Mesendoderm (in vitro differentiated cells): ENCODE results near the gene RUNX2.
"Not testable (repeated sequence)": the region's sequence is repeated elsewhere in the genome, so short reads cannot be mapped to it uniquely, and the experiment has no call there.

Experiments used
- DNase-seq: peaks from one replicate; pipeline ENCODE4 v3.0.0; 2013
- H2AK5ac ChIP-seq: 2 replicates; pipeline ENCODE4 v1.6.1; 2013; ENCODE audit warnings: low read length, inconsistent platforms
- H2BK120ac ChIP-seq: 2 replicates; pipeline ENCODE4 v1.6.1; 2013; ENCODE audit warnings: low read depth, mild to moderate bottlenecking, low read length, moderate library complexity, mixed read lengths
- H2BK15ac ChIP-seq: replicated peaks from 2 replicates; pipeline ENCODE4 v1.6.1; 2013; ENCODE audit warnings: low read depth, mild to moderate bottlenecking, moderate library complexity
- H2BK5ac ChIP-seq: 2 replicates; pipeline ENCODE4 v1.6.1; 2013; ENCODE audit warnings: low read length, inconsistent platforms
- H3K18ac ChIP-seq: 2 replicates; pipeline ENCODE4 v1.6.1; 2013; ENCODE audit warnings: mild to moderate bottlenecking, low read length, mixed read lengths
- H3K23ac ChIP-seq: one replicate; pipeline ENCODE4 v1.6.1; 2013; ENCODE audit warnings: low read length
- H3K27ac ChIP-seq: 2 replicates; pipeline ENCODE4 v1.5.1; 2013; ENCODE audit warnings: low read depth, mild to moderate bottlenecking, inconsistent platforms, low read length, moderate library complexity
- H3K27me3 ChIP-seq: 2 replicates; pipeline ENCODE4 v1.6.1; 2013; ENCODE audit warnings: low read length, control low read depth, mild to moderate bottlenecking, inconsistent platforms; ENCODE audit not compliant: insufficient read depth, poor library complexity
- H3K36me3 ChIP-seq: 2 replicates; pipeline ENCODE4 v1.6.1; 2013; ENCODE audit warnings: low read length, inconsistent platforms; ENCODE audit not compliant: control insufficient read depth, insufficient read depth
- H3K4ac ChIP-seq: one replicate; pipeline ENCODE4 v1.6.1; 2013; ENCODE audit warnings: low read depth, mild to moderate bottlenecking, low read length, moderate library complexity
- H3K4me1 ChIP-seq: 2 replicates; pipeline ENCODE4 v1.6.1; 2013; ENCODE audit warnings: low read depth, low read length, inconsistent platforms; ENCODE audit not compliant: control insufficient read depth
- H3K4me2 ChIP-seq: 2 replicates; pipeline ENCODE4 v1.6.1; 2013; ENCODE audit warnings: low read length
- H3K4me3 ChIP-seq: 2 replicates; pipeline ENCODE4 v1.5.1; 2013; ENCODE audit warnings: mild to moderate bottlenecking, low read length
- H3K56ac ChIP-seq: one replicate; pipeline ENCODE4 v1.6.1; 2013; ENCODE audit warnings: low read length
- H3K79me1 ChIP-seq: 2 replicates; pipeline ENCODE4 v1.6.1; 2013; ENCODE audit warnings: low read length, inconsistent platforms
- H3K79me2 ChIP-seq: 2 replicates; pipeline ENCODE4 v1.6.1; 2013; ENCODE audit warnings: mild to moderate bottlenecking, low read length; ENCODE audit not compliant: control insufficient read depth, insufficient read depth
- H3K9ac ChIP-seq: 2 replicates; pipeline ENCODE4 v1.6.1; 2013; ENCODE audit warnings: low read length, inconsistent platforms
- H4K5ac ChIP-seq: one replicate; pipeline ENCODE4 v1.6.1; 2013; ENCODE audit warnings: low read length
- H4K8ac ChIP-seq: one replicate; pipeline ENCODE4 v1.6.1; 2013; ENCODE audit warnings: low read depth, mild to moderate bottlenecking, control low read depth, low read length, moderate library complexity
- WGBS: extraction: QIAGEN DNeasy Blood & Tissue Kit; methylation state at CpG from one replicate; pipeline ENCODE4 v1.1.7; 2013; ENCODE audit warnings: low lambda C conversion rate, missing lambda C conversion rate; ENCODE audit not compliant: insufficient coverage; ENCODE audit errors: extremely low coverage; 5-methylcytosine and 5-hydroxymethylcytosine counted together

Gene RUNX2

GRCh38 chr6:45294065-45294701, 33.9 kb upstream of the RUNX2 start:
- not testable (repeated sequence) for H2BK120ac ChIP-seq, H3K4me3 ChIP-seq, H3K27ac ChIP-seq, H3K4me2 ChIP-seq, H4K5ac ChIP-seq, H3K4me1 ChIP-seq, H4K8ac ChIP-seq, H3K23ac ChIP-seq, H2AK5ac ChIP-seq, H3K18ac ChIP-seq, H3K79me2 ChIP-seq, H3K4ac ChIP-seq, H3K9ac ChIP-seq, H2BK5ac ChIP-seq, H3K27me3 ChIP-seq, H2BK15ac ChIP-seq, H3K56ac ChIP-seq, H3K36me3 ChIP-seq, H3K79me1 ChIP-seq
- WGBS = no CpG with 5 or more reads among the region's 1 CpG
- DNase-seq = peak; percentile 87

DNA sequence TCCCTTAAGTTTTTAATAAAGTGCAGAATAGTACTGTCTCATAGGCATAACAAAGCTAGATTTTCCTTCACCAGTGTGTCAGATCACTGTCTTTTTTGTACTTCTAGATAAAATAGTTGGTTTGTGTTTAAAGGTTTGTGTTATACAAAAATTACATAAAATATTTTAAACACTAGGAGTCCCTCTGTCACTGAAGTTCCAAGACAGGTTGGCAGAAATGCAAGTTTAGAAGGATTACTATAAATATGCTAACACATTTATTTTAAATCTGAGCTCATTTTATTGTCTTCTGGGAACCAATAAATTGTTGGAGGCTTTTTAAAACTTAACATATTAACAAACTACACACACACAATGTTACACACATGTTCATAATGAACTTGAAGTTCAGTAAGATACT, 30.8 kb upstream of the RUNX2 start:
- Histone ChIP-seq H3K4ac (no peak overlapping the region), H3K4me2 (no peak overlapping the region), H3K18ac (no peak overlapping the region), H3K4me1 (no peaks in the 10 kb centered on the region), H2BK120ac (no peak overlapping the region), H3K79me1 (no peaks in the 10 kb centered on the region), H2BK5ac (no peak overlapping the region), H4K5ac (no peak overlapping the region), H3K36me3 (no peaks in the 10 kb centered on the region), H4K8ac (no peak overlapping the region), H2AK5ac (no peak overlapping the region), H3K23ac (no peak overlapping the region), H3K4me3 (no peak overlapping the region), H3K9ac (no peak overlapping the region), H3K27me3 (no peaks in the 10 kb centered on the region), H3K27ac (no peak overlapping the region), H3K56ac (no peak overlapping the region), H3K79me2 (no peaks in the 10 kb centered on the region), H2BK15ac (no peak overlapping the region)
- DNase-seq = no peak

DNA sequence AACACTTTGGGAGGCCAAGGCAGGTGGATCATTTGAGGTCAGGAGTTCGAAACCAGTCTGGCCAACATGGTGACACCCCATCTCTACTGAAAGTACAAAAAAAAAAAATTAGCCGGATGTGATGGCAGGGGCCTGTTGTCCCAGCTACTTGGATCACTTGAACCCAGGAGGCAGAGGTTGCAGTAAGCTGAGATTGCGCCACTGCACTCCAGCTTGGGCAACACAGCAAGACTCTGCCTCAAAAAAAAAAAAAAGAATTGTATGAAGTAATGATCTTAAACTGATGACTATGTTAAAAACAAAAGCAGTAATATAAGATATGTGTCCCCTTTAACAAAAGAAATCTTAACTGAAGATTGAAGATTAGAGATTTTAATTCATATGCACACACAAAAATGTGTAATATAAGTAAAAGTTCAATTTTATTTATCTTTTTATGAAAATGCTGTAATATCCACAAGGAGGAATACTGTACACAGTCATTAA, 29.0 kb upstream of the RUNX2 start:
- Histone ChIP-seq H3K9ac (no peak overlapping the region), H4K8ac (no peak overlapping the region), H3K27me3 (no peaks in the 10 kb centered on the region), H3K27ac (no peak overlapping the region), H2BK120ac (no peak overlapping the region), H3K4me2 (no peak overlapping the region), H2BK15ac (no peak overlapping the region), H3K79me2 (no peaks in the 10 kb centered on the region), H2AK5ac (no peak overlapping the region), H3K4me1 (no peaks in the 10 kb centered on the region), H4K5ac (no peak overlapping the region), H3K79me1 (no peaks in the 10 kb centered on the region), H3K36me3 (no peaks in the 10 kb centered on the region), H3K18ac (no peak overlapping the region), H3K4ac (no peak overlapping the region), H3K4me3 (no peak overlapping the region), H2BK5ac (no peak overlapping the region), H3K56ac (no peak overlapping the region), H3K23ac (no peak overlapping the region)
- no peak for DNase-seq
- no CpG with 5 or more reads among the region's 3 CpGs for WGBS

GRCh38 chr6:45300736-45301135, 27.4 kb upstream of the RUNX2 start:
- no peak overlapping the region for H3K9ac ChIP-seq
- H2BK5ac ChIP-seq = no peak overlapping the region
- H3K18ac ChIP-seq = no peak overlapping the region
- no peak overlapping the region for H3K56ac ChIP-seq
- H3K36me3 ChIP-seq = no peaks in the 10 kb centered on the region
- no peak overlapping the region for H2BK15ac ChIP-seq
- no peaks in the 10 kb centered on the region for H3K27me3 ChIP-seq
- H3K79me2 ChIP-seq = no peaks in the 10 kb centered on the region
- no peaks in the 10 kb centered on the region for H3K79me1 ChIP-seq
- H3K4me1 ChIP-seq = no peaks in the 10 kb centered on the region
- H3K23ac ChIP-seq = no peak overlapping the region
- no peak overlapping the region for H3K27ac ChIP-seq
- H3K4me3 ChIP-seq = no peak overlapping the region
- no peak for DNase-seq
- no peak overlapping the region for H3K4me2 ChIP-seq
- no peak overlapping the region for H4K5ac ChIP-seq
- no peak overlapping the region for H4K8ac ChIP-seq
- no peak overlapping the region for H2AK5ac ChIP-seq
- WGBS = no CpG with 5 or more reads among the region's 1 CpG
- no peak overlapping the region for H2BK120ac ChIP-seq
- H3K4ac ChIP-seq = no peak overlapping the region

DNA sequence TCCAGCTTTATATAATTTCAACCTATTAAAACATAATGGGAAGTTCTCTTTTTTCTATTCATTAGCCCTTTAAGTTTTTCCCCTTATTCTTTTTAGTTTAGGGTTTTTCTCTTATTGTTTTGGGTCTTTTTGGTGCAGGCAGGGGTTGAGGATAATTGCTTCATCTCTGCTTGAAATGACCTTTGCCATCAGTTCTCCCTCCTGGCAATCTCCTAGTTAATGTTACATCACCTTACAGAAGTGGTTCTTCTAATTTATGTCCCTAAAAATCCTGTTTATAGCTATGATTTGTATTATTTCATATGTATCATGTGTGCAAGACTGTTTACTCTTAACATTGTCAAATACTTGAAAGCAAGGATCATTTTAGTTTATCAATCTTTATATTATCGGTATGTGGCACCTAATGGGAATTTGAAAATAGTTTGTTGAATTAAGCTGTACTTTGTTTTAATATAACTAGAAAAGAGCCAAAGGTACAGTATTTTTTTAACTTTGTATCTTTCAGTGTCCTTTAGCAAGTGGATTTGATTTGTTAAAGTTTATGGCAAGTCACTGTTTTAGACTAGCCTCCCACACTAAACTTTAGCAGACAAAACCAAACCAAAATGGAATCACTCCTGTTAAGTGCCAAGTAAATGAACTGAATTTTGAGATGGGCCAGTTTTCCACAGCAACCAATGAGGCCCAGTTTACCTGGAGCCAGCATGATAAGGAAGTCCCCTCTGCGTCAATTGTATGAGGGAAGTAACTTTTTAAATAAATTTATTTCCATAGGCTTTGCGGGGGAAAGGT, 26.6 kb upstream of the RUNX2 start:
- no peak overlapping the region for H4K5ac ChIP-seq
- no peak overlapping the region for H3K9ac ChIP-seq
- H3K27me3 ChIP-seq = no peaks in the 10 kb centered on the region
- H3K36me3 ChIP-seq = no peaks in the 10 kb centered on the region
- no peak for DNase-seq
- H3K4ac ChIP-seq = no peak overlapping the region
- no CpG with 5 or more reads among the region's 3 CpGs for whole genome bisulfite sequencing
- no peaks in the 10 kb centered on the region for H3K4me1 ChIP-seq
- H3K4me2 ChIP-seq = no peak overlapping the region
- no peak overlapping the region for H3K4me3 ChIP-seq
- no peak overlapping the region for H2BK15ac ChIP-seq
- H3K23ac ChIP-seq = no peak overlapping the region
- H2BK120ac ChIP-seq = no peak overlapping the region
- no peaks in the 10 kb centered on the region for H3K79me2 ChIP-seq
- no peak overlapping the region for H3K18ac ChIP-seq
- H2BK5ac ChIP-seq = no peak overlapping the region
- H3K79me1 ChIP-seq = peaks cover 4% of the 10 kb centered on the region
- no peak overlapping the region for H3K27ac ChIP-seq
- H3K56ac ChIP-seq = no peak overlapping the region
- H4K8ac ChIP-seq = no peak overlapping the region
- no peak overlapping the region for H2AK5ac ChIP-seq
